A549 (cell line): Measurements from ENCODE around the gene P4HA2.

Source experiments
- CHD2 ChIP-seq: fragments of 150-350 bp; IDR thresholded peaks from 2 replicates; pipeline ENCODE4 v1.6.1; 2014; ENCODE audit warnings: low read length; ENCODE audit not compliant: partially characterized antibody
- CTCF ChIP-seq: fragments of >200 bp; sonication (Bioruptor Twin); formaldehyde crosslinking; IDR thresholded peaks from 3 replicates; pipeline ENCODE4 v1.5.1; 2016
- EP300 ChIP-seq, 2 experiments: fragments of >200 bp; sonication (Bioruptor Twin); formaldehyde crosslinking; IDR thresholded peaks; 2 replicates in 1 of 2; 3 replicates in 1 of 2; pipeline ENCODE4 v1.6.1; 2016 to 2017
- KDM5A ChIP-seq: fragments of 200-600 bp; sonication (generic); IDR thresholded peaks from 2 replicates; pipeline ENCODE4 v1.6.1; 2016; ENCODE audit warnings: antibody characterized with exemption, mild to moderate bottlenecking
- PBX3 ChIP-seq: IDR thresholded peaks from 2 replicates; pipeline ENCODE4 v1.6.1; 2012

- TF ChIP-seq EP300 (IDR thresholded peaks at IDR 0.05) (no peak), CHD2 (no peak), CTCF (no peak; the same call in 2 of the 3 replicates), KDM5A (no peak), PBX3 (no peak)
Measured at GRCh38 chr5:132227485-132228240, at the start of gene P4HA2.
